ENCODE results near the gene COL2A1.

COL2A1 gene

DNA sequence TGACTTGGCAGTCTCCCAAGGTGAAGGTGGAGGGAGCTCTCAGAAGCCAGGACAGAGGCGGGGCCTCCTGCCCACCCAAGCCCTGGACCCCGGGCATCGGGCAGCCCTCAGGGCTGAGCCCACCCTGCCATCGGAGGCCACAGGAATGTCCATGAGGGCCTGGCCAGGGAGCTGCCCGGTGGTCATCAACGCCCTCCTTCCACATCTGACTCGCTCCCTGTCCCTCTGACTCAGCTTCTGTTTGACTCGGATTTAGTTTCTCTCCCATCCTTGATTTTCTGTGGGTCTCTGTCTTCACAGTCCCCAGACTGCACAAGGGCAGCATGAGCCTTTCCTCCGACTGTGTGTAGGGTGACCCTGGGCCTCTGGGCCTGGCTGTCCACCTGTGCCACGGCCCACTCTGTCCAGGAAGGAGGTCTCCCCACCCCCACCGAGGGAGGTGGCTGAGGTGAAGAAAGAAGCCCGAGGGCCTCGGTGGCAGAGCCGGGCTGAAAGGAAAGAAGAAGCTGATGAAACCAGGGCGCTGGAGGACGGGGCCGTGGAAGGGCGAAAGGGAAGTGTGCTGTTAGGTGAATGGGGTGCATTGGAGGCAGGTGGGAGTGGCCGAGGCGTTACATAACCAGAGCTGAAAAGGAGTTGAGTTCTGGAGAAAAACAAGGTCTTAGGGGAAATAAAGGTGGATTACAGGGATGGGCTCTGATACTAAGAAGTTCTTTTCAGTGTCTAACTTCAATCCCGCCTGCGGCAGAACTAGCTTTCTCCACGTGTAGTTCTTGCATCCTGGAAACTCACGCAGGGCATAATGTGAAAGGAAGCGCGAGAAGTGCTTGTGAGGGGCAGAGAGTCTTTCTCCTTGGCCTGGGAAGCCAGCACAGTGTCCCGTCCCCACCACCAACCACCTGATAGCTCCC is 57.6 kb downstream of the COL2A1 start:
- peaks cover 5% of the 10 kb centered on the region for H3K27me3 ChIP-seq (ENCODE audit: insufficient read depth, low read length)
- no peaks in the 10 kb centered on the region for H3K36me3 ChIP-seq (ENCODE audit: insufficient read depth, low read depth, low read length)
- H3K9me3 ChIP-seq (ENCODE audit: insufficient read depth, low read depth, low read length), result no peaks in the 10 kb centered on the region
- H3K4me3 ChIP-seq (ENCODE audit: low read length), result no peak overlapping the region
- no peaks in the 10 kb centered on the region; the same call in 1 of the 2 replicates for H3K4me1 ChIP-seq (ENCODE audit: insufficient read depth, low read length)
- H3K9ac ChIP-seq (ENCODE audit: low read depth, low read length), result no peak overlapping the region
- no peak overlapping the region for H3K27ac ChIP-seq (ENCODE audit: low read length)

GRCh38 chr12:47945341-47945728 is 58.9 kb downstream of the COL2A1 start:
- Histone ChIP-seq H3K36me3 (ENCODE audit: insufficient read depth, low read depth, low read length) (no peaks in the 10 kb centered on the region), H3K9ac (ENCODE audit: low read depth, low read length) (no peak overlapping the region), H3K27ac (ENCODE audit: low read length) (no peak overlapping the region), H3K4me1 (ENCODE audit: insufficient read depth, low read length) (no peaks in the 10 kb centered on the region; the same call in 1 of the 2 replicates), H3K27me3 (ENCODE audit: insufficient read depth, low read length) (peaks cover 18% of the 10 kb centered on the region), H3K4me3 (ENCODE audit: low read length) (no peak overlapping the region), H3K9me3 (ENCODE audit: insufficient read depth, low read depth, low read length) (no peaks in the 10 kb centered on the region)

DNA sequence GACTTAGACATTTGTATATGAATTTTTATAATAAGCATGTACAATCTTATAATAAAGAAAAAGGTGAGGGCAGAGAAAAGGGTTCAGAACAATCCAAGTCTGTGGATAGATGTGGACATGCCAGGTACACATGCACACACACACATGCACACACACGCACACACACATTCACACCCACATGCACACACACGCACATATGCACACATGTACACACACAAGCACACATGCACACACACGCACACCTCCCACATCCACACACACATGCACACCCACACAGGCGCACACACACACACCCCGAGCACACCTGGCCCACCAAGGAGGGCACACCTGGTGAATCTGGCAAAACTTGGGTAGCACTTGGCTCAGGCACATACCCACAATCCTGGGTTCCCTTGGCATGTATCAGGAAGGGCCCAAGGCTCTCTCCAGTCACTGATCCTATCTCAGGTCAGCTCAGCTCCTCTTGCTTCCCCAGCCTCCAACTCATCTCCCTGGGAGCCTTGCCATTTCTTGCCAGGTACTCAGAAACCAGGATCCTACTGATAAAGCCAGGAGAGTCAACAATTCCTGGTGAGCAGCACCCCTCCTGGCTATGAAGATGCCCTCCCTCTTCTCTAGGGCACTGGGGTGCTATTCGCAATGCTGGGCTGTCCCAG is 59.5 kb downstream of the COL2A1 start:
- Histone ChIP-seq H3K4me1 (ENCODE audit: insufficient read depth, low read length) (no peaks in the 10 kb centered on the region; the same call in 1 of the 2 replicates), H3K27ac (ENCODE audit: low read length) (no peak overlapping the region), H3K27me3 (ENCODE audit: insufficient read depth, low read length) (peaks cover 22% of the 10 kb centered on the region)

GRCh38 chr12:47943623-47944340 is 60.5 kb downstream of the COL2A1 start:
- Histone ChIP-seq H3K9ac (ENCODE audit: low read depth, low read length) (no peak overlapping the region), H3K27me3 (ENCODE audit: insufficient read depth, low read length) (peaks cover 26% of the 10 kb centered on the region), H3K9me3 (ENCODE audit: insufficient read depth, low read depth, low read length) (no peaks in the 10 kb centered on the region), H3K4me3 (ENCODE audit: low read length) (no peak overlapping the region), H3K36me3 (ENCODE audit: insufficient read depth, low read depth, low read length) (no peaks in the 10 kb centered on the region), H3K27ac (ENCODE audit: low read length) (no peak overlapping the region), H3K4me1 (ENCODE audit: insufficient read depth, low read length) (no peaks in the 10 kb centered on the region; the same call in 1 of the 2 replicates)

More for the DNA sequence above, 59.5 kb downstream of the COL2A1 start:
- Histone ChIP-seq H3K9me3 (ENCODE audit: insufficient read depth, low read depth, low read length) (no peaks in the 10 kb centered on the region), H3K4me3 (ENCODE audit: low read length) (no peak overlapping the region), H3K9ac (ENCODE audit: low read depth, low read length) (no peak overlapping the region), H3K36me3 (ENCODE audit: insufficient read depth, low read depth, low read length) (no peaks in the 10 kb centered on the region)

DNA sequence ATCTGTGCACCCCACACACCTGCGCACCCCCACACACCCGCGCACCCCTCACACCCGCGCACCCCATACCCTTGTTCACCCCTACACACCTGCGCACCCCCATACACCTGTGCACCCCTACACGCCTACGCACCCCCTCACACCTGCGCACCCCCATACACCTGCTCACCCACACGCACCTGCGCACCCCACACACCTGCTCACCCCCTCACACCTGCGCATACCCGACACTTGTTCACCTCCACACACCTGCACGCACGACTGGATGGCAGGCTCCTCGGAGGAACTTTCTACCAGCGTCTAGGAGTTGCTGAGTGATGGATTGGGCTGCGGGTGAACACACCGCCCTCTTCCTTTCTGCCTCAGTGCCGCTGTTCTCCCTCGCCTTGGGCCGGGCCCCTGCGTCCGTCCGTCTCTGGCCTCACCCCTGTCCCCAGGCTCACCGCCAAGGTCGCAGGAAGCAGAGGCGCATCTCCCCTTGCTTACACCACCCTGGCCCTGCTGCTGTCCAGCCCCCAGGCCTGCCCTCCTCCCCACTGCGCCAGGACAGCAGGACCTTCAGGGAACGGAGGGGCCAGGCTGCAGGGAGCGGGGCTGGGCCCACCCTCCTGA is 61.6 kb downstream of the COL2A1 start:
- Histone ChIP-seq H3K9ac (ENCODE audit: low read depth, low read length) (no peak overlapping the region), H3K27ac (ENCODE audit: low read length) (no peak overlapping the region), H3K27me3 (ENCODE audit: insufficient read depth, low read length) (peaks cover 31% of the 10 kb centered on the region), H3K9me3 (ENCODE audit: insufficient read depth, low read depth, low read length) (no peaks in the 10 kb centered on the region), H3K4me3 (ENCODE audit: low read length) (no peak overlapping the region), H3K4me1 (ENCODE audit: insufficient read depth, low read length) (no peaks in the 10 kb centered on the region; the same call in 1 of the 2 replicates), H3K36me3 (ENCODE audit: insufficient read depth, low read depth, low read length) (no peaks in the 10 kb centered on the region)

DNA sequence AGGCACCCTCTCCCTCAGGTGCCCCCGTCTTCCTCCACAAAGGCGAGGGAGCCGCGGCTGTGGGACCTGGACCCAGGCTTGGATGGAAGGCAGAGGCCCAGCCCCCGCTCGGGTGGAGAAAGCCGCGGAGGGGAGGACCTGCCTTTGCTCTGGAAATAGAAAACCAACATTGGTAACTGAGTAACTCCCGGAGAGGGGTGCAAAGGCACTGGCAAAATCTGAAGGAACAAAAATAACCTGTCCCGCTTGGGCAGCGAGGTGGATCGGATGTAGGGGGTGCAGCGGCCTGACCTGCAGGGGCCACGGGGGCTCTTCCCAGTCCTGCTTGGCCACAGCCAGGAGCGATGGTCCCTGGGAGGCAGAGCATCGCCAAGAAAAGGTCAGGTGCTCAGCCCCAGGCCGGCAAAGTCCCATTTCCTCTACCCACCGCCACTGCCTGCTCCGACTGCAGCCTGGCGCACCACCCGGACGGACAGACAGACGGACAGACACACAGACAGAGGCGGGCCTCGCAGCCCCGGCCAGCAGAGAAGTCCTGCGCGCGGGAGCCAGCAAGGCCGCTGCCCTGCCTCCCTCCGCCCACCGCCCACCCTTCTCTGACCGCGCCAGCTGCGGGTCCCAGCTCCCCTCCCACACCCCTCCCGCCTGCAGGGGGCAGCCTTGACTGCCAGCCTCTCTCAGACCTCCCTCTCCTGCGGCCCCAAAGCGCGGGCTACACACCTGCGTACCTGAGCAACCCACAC is 62.2 kb downstream of the COL2A1 start:
- Histone ChIP-seq H3K4me1 (ENCODE audit: insufficient read depth, low read length) (no peaks in the 10 kb centered on the region; the same call in 1 of the 2 replicates), H3K9ac (ENCODE audit: low read depth, low read length) (no peak overlapping the region), H3K27ac (ENCODE audit: low read length) (no peak overlapping the region), H3K4me3 (ENCODE audit: low read length) (no peak overlapping the region; the same call in 1 of the 2 replicates), H3K27me3 (ENCODE audit: insufficient read depth, low read length) (peaks cover 31% of the 10 kb centered on the region), H3K9me3 (ENCODE audit: insufficient read depth, low read depth, low read length) (no peaks in the 10 kb centered on the region), H3K36me3 (ENCODE audit: insufficient read depth, low read depth, low read length) (no peaks in the 10 kb centered on the region)

DNA sequence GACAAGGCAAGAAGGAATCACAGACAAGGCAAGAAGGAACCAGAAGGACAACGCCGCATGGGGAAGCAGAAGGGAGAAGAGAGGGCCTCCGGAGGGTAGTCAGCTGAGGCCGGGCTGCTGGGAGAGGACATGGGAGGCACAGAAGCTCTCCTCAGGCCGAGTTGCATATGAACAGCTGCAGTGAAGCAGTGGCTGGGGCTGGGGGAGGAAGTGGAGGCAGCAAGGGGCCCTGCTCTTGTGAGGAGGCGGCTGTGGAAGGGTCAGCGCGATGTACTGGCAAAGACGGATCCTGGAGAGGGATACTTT is 62.8 kb downstream of the COL2A1 start:
- Histone ChIP-seq H3K4me1 (ENCODE audit: insufficient read depth, low read length) (no peaks in the 10 kb centered on the region; the same call in 1 of the 2 replicates), H3K9me3 (ENCODE audit: insufficient read depth, low read depth, low read length) (no peaks in the 10 kb centered on the region), H3K4me3 (ENCODE audit: low read length) (no peak overlapping the region), H3K27ac (ENCODE audit: low read length) (no peak overlapping the region), H3K9ac (ENCODE audit: low read depth, low read length) (no peak overlapping the region), H3K27me3 (ENCODE audit: insufficient read depth, low read length) (peaks cover 31% of the 10 kb centered on the region), H3K36me3 (ENCODE audit: insufficient read depth, low read depth, low read length) (no peaks in the 10 kb centered on the region)

- Histone ChIP-seq H3K27ac (ENCODE audit: low read length) (no peak overlapping the region), H3K36me3 (ENCODE audit: insufficient read depth, low read depth, low read length) (no peaks in the 10 kb centered on the region), H3K9ac (ENCODE audit: low read depth, low read length) (no peak overlapping the region), H3K4me3 (ENCODE audit: low read length) (no peak overlapping the region), H3K27me3 (ENCODE audit: insufficient read depth, low read length) (peaks cover 31% of the 10 kb centered on the region), H3K4me1 (ENCODE audit: insufficient read depth, low read length) (no peaks in the 10 kb centered on the region; the same call in 1 of the 2 replicates), H3K9me3 (ENCODE audit: insufficient read depth, low read depth, low read length) (no peaks in the 10 kb centered on the region)
Measured at GRCh38 chr12:47940773-47941474, 63.4 kb downstream of the COL2A1 start.

DNA sequence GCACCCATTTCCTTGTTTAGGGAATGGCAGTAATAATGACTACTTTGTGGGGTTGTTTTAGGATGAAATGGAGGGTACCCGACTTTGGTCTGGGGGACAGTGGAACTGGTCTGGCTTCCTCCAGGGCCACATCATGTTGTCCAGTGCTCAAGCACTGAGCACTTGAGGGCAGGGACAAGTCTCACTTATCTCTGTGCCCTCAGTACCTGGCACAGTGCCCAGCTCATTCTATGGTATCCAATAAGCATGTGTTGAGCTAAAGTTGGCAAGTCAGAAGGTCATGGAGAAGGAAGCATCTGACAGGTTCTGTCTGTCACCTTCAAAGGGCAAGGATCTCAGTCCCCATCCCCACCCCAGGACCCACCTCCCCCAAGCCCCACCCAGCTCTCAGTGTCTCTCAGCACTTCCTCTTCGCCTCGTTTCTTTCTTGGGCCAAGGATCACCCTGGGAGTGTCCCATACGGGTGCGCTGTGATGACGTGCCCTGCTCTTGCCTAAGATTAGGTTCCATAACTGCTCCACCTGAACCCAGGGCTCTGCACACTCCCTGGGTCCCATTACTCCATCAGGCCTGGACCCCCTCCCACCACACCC is 65.2 kb downstream of the COL2A1 start:
- Histone ChIP-seq H3K36me3 (ENCODE audit: insufficient read depth, low read depth, low read length) (no peaks in the 10 kb centered on the region), H3K4me1 (ENCODE audit: insufficient read depth, low read length) (no peaks in the 10 kb centered on the region; the same call in 1 of the 2 replicates), H3K27me3 (ENCODE audit: insufficient read depth, low read length) (peaks cover 31% of the 10 kb centered on the region)

DNA sequence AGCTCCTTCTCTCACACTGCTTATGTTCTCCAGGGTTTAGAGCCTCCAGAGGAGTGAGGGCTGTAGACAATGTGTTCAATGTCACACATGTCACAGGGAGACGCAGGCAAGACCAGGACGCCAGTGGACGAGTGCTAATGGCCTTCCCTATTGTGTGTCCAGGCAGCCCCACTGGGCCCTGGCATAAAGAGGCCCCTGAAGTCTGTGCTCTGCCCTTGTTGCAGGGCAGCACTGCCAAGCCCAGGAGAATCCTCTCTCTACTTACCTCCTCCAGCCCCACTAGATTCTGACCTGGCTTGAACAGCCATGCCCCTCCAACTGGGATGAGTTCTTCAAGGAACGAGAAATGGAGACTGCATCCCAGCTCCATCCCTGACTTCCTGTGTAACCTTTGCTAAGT is 65.7 kb downstream of the COL2A1 start:
- no peaks in the 10 kb centered on the region; the same call in 1 of the 2 replicates for H3K4me1 ChIP-seq (ENCODE audit: insufficient read depth, low read length)
- H3K9ac ChIP-seq (ENCODE audit: low read depth, low read length), result no peak overlapping the region
- no peak overlapping the region for H3K4me3 ChIP-seq (ENCODE audit: low read length)
- H3K27me3 ChIP-seq (ENCODE audit: insufficient read depth, low read length), result peaks cover 31% of the 10 kb centered on the region
- H3K36me3 ChIP-seq (ENCODE audit: insufficient read depth, low read depth, low read length), result no peaks in the 10 kb centered on the region
- no peak overlapping the region for H3K27ac ChIP-seq (ENCODE audit: low read length)
- no peaks in the 10 kb centered on the region for H3K9me3 ChIP-seq (ENCODE audit: insufficient read depth, low read depth, low read length)

More for the DNA sequence above, 65.2 kb downstream of the COL2A1 start:
- H3K4me3 ChIP-seq (ENCODE audit: low read length), result no peak overlapping the region
- no peak overlapping the region for H3K27ac ChIP-seq (ENCODE audit: low read length)
- no peak overlapping the region for H3K9ac ChIP-seq (ENCODE audit: low read depth, low read length)
- H3K9me3 ChIP-seq (ENCODE audit: insufficient read depth, low read depth, low read length), result no peaks in the 10 kb centered on the region
